ENCODE measurements around the gene EPN2.

Gene EPN2

DNA sequence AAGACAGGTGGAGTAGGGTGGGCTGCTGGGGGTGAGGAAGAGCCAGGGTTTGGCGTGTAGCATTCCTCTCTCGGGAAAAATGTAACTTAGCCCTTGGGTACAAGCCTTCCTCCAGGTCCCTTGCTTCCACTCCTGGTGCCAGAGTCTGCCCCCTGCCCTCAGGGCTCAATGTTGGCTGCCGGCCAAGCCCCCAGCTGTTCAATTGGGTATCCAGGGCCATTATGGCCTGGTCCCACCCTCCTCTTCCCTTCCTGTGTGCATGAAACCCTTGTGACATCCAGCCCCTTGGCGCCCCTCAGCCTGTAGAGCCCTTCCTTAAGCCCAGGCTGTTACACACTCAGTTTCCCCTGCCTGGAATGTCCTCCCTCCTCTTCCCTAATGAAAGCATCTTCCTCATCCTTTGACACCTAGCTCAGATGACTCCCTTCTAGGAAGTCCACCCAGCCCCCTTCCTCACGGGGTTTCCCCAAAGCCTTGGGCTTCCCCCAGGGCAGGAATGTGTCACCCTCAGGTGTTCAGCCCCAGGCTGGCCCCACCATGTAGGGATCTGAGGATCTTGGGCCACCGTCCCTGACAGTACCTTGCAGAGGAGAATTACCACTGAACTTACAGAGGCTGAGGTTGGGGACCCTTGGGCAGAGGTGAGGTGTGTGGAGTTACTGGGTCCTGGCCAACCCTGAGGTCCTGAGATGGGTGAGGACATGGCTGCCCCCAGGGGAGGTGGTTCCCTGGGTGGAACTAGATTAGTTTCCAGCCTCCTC is 95.4 kb downstream of the EPN2 start:
- DNase-seq: no peak

DNA sequence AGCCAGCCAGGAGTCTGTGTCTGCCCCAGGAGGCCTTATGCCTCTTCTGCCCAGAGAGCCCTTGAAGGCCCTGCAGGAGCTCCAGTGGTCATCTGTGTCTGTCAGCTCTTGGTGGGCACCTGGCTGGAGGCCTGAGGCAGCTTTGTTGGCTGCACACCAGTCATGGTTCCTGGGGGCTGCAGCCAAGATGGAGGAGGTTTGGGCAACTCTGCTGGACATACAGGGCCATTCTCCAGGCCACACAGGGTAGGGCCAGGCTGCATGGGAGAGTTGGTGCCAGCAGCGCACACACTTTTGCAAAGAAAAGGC is 95.9 kb downstream of the EPN2 start:
- no peak for DNase-seq

DNA sequence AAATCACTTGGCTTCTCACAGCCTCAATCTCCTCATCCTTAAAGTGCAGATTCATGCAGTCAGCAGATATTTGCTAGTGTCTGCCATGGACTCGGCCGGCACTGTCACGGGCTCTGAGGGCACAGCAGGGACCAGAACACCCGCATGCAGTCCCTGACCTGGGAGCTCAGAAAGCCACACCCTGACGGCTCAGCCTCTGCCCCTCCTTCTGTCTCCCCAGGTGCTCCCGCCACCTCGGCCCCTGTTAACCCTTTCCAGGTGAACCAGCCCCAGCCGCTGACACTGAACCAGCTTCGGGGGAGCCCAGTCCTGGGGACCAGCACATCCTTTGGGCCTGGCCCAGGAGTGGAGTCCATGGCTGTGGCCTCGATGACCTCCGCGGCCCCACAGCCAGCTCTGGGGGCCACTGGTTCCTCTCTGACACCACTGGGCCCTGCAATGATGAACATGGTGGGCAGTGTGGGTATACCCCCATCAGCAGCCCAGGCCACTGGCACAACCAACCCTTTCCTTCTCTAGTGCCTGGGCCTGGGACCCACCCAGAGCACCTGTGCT is 96.6 kb downstream of the EPN2 start:
- no peak for DNase-seq

DNA sequence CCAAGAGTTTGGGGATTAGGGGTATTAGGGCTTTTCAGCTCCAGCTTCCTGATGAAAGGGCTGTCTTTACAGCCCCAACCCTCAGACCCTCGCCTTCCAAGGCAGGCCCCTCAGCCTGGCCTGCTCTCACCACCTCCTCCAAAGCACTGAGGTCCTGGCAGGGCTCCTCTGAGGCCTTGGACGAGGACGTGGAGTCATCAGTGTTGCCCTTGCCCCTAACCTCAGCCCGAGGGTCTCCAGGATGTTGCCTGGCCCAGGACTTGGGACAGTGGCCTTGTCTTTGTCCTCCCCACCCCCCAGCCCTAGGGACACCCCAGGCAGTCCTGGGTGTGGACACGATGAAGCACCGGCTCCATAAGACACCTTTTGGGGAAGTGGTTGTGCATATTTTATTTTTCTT is 97.2 kb downstream of the EPN2 start:
- DNase-seq: no peak

DNA sequence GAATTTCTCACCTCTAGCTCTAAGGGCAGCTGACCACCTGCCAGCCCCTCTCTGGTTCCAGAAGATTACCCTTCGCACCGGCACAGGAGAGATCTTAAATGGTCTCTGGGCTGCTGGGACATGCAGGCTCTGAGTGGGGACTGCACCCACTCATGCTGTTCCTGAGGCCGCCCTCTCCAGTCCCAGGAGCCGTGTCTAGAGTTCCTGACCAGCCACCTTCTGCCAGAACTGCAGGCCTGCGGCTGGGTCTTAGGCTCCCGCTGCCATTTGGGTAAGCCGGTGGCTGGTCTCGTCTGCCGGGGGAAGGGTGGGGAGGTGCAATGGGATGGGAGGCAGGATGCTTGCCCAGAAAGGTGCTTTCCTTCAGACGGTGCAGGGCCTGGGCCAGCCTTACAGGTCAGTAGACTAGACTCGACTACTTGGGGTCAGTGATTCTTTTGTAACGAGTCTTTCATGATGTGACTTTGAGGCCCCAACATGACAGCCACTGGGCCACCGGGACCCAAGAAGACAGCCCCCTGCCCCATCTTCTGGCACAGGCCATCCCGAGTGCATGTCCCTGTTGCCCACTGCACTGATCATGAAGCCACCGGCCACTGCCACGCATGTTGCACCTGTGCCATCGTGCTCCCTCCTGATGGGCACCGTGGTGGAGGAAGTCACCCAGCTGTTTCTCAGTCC is 98.9 kb downstream of the EPN2 start:
- DNase-seq: no peak

DNA sequence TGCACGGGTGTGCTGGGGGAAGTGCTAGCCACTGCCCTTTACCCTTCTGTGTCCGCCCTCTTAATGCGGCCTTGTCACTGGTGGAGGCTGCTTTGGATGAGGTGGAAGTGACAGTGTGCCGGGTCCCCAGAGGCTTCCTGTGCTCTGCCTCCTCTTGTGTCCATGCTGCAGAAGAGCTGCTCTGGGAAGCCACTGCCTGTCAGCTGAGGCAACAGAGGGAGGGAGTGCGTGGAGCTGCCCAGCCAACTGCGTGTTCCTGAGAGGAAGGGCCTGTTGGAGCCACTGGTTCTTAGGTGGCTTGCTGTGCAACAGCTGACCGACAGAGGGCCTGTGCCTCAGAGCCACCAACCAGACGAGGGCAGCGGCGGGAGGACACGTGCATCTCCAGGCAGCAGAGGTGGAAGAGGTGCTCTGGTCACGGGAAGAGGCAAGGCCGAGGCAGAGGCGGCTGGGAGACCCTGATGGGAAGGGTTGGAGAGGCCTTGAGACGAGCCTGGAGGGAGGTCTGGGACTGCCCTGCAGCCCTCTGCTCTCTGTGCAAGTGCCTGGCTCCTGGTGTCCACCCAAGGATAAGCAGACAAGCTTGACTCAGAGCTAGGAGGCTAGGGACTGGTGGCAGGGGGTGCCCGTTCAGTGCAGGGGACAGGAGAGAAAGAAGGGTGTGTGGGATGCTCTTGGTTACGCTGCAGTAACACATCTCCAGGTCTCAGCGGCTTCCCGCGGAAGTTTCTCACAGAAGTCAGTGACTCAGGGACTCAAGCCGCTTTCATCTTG is 100.0 kb downstream of the EPN2 start:
- DNase-seq: no peak

DNA sequence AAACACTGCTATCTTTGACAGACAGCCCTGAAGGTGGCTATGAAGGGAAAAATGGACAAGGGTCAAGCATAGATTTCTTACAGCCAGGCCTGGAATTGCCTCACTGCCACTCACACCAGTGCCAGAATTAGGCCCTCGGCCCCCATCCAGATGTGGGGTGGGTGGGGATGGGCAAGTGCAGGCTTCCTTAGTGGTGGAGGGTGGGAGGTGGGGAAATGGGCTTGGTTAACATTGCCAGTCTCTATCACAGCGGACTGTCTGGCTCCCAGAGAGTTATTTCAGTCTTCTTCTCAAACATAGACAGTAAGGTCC is 100.5 kb downstream of the EPN2 start:
- DNase-seq: no peak

DNA sequence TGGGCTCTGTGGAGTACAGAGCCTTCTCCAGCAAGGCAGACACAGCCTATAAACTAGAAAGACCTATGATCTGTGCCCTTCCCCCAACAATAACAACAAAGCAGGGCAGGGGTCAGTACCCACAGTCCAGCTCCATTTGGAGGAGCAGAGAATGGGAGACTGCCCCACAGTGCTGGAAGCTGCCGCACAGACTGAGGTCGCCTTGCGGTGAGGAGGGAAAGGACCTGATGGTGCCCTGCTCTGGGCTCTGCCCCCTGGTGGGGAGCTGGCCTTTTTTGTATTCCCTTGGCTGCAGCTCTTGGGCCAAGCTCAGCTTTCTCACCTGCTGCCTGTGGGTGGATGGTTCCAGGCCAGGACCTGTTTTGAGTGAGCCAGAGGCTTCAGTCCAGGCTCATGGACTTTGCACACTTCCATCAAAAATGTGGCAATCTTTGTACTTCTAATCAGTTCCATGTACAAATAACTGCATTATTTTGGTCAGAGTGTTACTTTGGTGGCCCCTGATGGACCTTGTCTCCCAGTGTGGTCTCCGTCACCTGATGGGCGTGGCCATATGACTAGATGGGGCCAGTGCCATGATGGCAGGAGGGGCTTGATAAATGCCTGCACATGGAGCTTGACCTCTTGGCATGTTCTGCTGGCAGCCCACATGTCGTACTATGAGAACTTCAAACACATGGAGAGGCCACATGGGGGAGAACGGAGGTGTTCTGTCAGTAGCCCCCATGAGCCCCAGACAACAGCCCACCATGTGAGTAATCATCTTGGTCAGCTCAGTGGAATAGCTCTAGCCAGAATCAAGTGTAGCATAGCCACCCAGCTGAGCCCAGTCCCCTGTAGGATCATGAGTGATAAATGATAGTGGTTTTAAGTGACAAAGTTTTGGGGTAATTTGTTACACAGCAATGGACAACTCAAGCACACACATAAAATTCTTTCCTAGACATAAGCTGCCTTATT is 101.1 kb downstream of the EPN2 start:
- DNase-seq: peak; percentile 12

DNA sequence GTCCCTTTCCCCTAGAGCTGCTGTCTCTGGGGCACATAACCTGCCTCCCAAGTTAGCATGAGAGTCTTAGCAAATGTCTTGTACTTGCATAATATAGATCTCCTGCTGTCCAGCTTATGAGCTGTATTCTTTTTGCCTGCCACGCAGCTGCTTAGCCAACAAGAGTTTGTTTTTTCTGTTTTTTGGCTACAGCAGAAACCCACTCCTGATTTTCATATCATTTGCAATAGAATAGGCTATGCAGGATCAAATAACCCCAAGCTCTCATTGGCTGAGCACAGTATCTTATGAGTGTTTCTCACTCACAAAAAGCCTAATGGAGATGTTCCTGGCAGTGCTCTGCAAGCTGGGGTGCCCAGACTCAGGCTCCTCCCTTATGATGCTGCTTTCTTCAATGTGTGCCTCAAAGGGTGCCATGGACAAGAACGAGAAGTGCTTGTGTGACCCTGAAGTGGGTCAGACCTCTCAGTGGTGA is 102.2 kb downstream of the EPN2 start:
- no peak for DNase-seq

DNA sequence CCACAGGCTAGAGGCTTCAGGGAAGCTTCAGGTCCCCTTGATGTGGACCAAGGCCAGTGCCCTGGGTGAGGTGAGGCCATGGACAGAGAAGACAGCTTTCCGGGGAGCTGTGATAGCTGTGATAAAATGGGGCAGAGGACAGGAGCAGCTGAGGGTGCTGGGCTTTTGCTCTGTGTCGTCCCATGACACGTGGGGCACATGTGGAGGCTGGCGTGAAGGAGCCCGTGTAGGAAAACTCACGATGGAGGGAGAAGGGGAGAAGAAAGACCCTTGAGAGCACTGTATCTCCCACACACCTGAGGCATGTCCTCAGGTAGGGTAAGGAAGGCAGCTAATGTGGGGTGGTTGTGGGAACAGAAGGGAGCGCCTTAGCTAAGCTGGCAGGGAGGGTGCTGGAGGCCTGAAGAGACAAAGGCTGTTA is 104.1 kb downstream of the EPN2 start:
- DNase-seq: no peak

DNA sequence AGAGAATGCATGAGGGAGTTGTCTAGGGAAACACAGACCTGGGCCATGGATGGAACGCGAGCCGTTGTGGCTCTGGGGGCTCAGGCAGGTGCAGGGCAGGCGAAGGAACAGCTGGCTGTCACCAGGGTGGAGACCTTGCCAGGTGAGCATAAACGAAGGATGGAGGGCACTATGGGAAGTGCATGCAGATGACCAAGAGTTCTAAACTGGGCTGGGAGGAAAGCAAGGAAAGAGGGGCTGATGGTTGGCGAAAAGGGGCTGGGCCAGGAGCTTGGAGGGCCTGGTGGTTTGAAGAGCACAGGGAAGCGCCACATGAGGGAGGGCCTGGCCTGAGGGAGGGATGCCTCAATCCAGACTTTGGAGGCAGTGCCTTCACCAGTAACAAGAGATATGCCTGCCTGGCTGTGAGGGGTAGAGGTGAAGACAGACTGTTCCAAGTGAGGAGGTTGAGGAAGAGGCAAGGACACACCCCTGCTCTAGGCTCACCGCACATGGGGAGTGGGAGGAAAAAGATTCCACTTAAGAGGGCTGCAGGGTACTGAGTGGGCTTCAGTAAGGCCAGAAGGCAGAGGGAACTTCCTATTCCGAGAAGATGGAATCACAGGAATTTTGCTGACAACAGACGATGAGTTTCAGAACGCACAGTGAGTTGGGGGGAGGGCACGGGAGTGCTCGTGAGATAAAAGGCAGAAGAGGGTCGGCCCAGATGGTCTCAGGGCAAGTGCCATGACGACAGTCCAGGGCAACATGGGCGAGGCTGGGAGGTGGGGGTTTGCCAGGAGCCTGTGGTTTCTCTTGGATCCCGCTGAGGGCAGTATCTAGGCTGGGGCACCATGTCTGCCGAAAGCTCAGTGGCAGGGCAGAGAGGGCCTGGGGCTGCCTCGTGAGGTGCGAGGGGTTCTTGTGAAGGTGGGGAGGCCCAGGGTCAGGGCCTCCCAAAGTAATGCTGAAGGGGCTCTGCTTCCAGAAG is 104.8 kb downstream of the EPN2 start:
- peak; percentile 57 for DNase-seq

DNA sequence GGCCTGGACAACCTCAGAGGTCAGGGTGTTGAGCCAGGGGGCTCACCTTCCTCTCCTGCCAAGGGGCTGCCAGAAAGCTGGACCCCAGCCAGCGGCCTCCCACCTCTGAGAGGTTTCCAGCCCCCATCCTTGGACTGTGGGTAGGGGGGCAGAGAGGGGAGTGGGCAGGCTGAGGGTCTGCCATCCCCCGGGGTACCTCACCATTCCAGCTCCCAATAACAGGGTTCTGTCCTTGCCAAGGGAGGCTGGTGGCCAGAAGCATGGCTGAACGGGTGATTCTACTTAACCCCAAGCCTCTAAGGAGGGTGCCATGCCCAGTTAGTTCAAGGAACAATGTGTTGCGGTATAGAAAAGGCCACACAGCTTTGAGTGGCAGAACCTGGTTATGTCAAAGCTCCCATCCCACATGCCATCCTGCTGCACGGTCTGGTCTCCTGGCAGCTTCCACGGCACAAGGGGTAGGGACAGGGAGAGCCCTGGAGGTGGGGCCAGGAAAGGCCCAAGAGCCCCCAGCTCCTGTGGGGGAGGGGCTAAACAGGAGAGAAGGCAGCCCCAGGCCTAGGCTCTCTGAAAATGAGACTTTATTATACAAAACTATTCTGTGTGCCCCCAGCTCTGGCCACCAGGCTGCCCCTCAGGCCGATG is 105.6 kb downstream of the EPN2 start:
- no peak for DNase-seq

DNA sequence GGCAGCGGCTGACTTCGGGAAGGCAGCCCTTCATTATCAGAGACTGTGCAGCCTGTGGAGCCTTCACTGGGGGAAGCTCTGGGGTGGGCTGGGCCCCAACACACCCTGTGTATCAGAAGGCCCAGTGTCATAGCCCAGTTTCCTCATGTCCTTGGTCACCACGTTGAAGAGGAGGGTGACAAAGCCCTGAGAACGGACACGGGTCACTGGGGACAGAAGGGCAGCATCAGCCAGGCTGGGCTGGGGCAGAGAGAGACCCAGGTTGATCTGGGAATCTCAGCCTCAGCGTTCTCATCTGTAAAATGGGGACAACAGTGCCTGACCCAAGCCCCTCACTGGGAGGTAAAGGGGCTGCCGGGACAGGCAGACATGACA is 106.1 kb downstream of the EPN2 start:
- no peak for DNase-seq

DNA sequence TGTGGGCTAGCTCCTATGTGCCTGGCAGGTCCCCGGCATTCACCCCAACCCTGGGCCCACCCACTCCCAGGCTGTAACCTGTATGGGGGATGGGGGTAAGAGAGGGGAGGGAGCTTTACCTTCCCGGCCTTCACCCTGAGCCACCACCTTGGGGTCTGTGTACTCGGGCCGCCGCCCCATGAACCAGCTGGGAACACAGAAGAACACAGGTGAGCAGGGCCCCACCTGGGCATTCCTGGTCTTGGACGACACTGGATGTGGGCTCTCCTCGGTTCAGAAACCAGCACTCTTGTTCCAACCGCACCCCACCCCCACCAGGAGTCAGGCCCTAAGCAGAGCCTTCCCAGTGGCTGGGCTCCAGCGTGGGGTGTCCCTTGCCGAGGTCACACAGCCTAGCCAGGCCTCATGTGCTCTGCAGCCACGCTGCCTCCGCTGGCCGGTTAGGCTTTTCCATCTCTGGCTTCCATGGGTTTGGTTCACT is 106.5 kb downstream of the EPN2 start:
- DNase-seq: no peak

DNA sequence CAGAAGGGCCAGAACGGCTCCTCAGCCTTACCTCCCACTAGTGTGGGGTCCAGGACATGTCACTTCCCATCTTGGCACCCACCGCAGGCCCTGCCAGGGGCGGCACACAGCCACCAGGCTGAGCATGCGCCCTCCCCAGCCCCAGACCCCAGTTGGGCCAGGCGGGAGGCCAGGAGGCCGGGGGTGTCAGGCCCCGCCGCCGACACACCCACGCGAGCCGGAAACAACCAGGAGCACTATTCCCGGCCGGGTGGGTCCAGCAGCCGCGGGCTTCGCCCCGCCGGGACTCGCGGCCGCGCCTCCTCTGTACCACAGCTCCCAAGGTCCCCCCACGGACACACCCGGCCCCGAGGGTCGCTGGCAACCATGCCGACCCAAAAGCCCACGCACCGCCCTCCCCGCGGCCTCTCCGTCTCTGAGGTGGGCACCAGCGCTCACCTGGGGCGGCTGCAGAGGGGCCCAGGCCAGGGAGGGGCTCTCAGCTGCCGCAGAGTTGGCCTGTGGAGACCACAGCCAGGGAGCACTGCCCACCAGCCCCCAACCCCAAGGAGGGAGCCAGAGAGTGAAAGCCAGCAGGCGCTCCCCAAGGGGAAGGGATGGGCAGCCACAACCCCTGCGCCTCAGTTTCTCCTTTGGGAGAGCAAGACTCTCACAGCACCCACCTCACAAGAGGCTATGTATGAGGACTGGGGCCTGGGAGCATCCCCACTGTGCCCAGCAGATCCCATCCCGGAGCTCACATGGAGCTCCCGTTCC is 107.3 kb downstream of the EPN2 start:
- DNase-seq: no peak

DNA sequence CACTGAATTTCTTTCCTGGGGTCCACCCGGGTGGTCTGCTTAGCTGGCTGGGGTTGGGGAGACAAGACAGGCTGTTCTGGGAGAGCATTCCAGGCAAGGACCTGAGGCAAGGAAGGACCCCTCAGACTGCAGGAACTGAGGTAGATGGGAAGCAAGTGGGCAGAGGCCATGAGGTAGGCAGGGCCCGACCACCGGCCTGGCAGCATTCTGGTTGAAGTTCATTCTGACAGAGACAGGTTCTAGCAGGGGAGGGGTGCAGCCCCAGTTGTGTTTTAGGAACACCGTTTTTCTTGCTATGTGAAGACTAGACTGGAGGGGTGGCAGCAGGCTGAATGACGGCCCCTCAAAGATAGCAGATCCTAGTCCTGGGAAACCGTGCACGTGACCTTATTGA is 107.9 kb downstream of the EPN2 start:
- no peak for DNase-seq

DNA sequence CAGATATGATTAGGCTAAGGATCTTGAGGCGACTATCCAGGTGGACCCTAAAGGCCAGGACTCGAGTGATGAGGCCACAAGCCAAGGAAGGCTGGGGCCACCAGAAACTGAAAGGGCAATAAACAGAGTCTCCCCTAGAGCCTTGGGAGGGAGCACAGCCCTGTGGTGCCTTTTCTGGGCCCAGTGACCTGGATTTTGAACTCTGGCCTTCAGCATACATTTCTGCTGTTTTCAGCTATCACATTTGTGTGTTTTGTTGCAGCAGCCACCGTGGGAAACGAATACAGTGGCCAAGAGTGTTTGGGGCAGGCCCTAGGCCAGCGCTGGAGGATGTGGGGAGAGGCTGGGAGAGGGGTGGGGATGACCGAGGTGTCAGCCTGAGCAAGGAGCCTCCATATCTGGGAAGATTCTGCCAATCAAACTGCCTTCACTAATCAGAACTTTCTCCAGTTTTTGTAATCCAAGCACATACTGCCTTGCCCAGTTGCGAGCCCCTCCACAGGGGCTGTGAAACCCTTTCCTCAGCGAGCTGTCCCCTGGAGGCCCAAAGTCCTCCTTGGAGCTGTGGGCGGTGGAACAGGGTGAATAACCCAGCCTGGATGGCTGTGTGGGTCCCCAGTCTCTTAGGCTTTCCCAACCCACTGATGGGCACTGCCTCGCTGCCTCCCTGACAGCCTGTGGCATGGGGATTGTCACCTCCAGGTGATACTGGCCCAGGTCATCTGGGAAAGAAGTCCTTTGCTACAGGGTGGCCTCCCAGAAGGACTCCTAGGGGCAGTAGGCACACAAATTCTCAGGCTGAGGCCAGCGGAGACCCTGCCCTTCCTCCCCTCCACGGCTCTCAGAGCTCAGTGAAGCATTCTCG is 108.6 kb downstream of the EPN2 start:
- no peak for DNase-seq

DNA sequence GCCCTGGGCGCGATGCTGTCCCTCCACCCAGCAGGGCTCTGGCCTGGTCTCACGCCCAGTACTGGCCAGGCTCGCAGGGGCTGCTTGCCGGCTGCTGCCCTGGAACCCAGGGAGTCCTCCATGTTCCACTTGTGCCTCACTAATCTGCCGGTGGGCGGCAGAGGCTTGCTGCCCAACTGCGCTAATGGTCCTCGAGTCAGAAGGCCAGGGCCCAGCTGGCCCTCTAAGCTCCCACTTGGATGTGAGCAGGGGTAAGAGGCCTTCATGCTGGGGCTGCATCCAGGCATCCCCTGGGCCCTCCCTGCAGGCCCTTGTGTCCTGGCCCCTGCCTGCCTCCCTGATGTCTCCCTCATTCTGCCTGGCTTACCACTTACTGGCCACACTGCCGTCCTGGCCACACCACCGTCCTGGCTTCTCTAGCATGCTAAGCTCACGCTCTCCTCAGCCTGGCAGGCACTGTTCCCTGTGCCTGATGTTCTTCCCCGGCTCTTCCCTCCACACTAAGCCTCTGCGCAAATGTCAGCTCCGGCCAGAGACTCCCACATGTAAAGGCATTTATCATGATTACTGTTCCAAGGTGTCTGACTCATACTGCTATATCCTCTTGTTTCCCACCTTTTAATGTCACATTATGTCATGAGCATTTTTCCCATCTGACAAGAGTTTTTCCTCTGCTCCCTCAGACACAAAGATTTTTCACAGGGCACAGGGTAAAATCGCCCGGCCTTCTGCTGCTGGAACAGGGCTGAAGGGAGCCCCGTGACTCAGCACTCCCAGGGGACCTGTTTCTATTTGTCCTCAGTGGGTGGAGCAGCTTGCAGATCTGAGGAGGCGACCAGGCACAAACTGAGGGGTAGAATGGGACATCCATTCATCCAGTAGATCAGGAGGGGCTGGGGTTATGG is 109.4 kb downstream of the EPN2 start:
- peak; percentile 82 for DNase-seq
